IPS-11a (cell line): ENCODE results near the gene LOX.

Source experiments
- H3K4me3 ChIP-seq: one replicate; pipeline ENCODE4 v1.5.1; 2013; ENCODE audit warnings: low read depth, low read length, control low read depth

The LOX gene

GRCh38 chr5:122078116-122079110, at the start of gene LOX:
LOX (minus strand) TSS chr5:122078259; CDS start chr5:122077985, 274 bp downstream.
- peak within 1 kb of the TSS; percentile 56 for H3K4me3 ChIP-seq

- no peak overlapping the region for H3K4me3 ChIP-seq
These were observed 48.8 kb upstream of the LOX start for GRCh38 chr5:122126756-122127321.

GRCh38 chr5:122126177-122126755, 48.2 kb upstream of the LOX start:
- H3K4me3 ChIP-seq: no peak overlapping the region

GRCh38 chr5:122124766-122125165, 46.7 kb upstream of the LOX start:
- H3K4me3 ChIP-seq: no peak overlapping the region

- no peak overlapping the region for H3K4me3 ChIP-seq
These were observed 43.7 kb upstream of the LOX start for GRCh38 chr5:122121479-122122465.

GRCh38 chr5:122120957-122121356, 42.9 kb upstream of the LOX start:
- no peak overlapping the region for H3K4me3 ChIP-seq

- no peak overlapping the region for H3K4me3 ChIP-seq
These were observed 42.4 kb upstream of the LOX start for GRCh38 chr5:122120493-122120892.

GRCh38 chr5:122119205-122119604, 41.1 kb upstream of the LOX start:
- H3K4me3 ChIP-seq: no peak overlapping the region

- no peak overlapping the region for H3K4me3 ChIP-seq
These were observed 40.4 kb upstream of the LOX start for GRCh38 chr5:122118356-122118948.

GRCh38 chr5:122114501-122114900, 36.4 kb upstream of the LOX start:
- H3K4me3 ChIP-seq: no peak overlapping the region

GRCh38 chr5:122112733-122113558, 34.9 kb upstream of the LOX start:
- H3K4me3 ChIP-seq: no peak overlapping the region

- H3K4me3 ChIP-seq: no peak overlapping the region
These were observed 34.0 kb upstream of the LOX start for GRCh38 chr5:122112063-122112462.

GRCh38 chr5:122111460-122111859, 33.4 kb upstream of the LOX start:
- no peak overlapping the region for H3K4me3 ChIP-seq

GRCh38 chr5:122110987-122111386, 32.9 kb upstream of the LOX start:
- no peak overlapping the region for H3K4me3 ChIP-seq

GRCh38 chr5:122107016-122107415, 29.0 kb upstream of the LOX start:
- no peak overlapping the region for H3K4me3 ChIP-seq

- H3K4me3 ChIP-seq: no peak overlapping the region
These were observed 27.9 kb upstream of the LOX start for GRCh38 chr5:122105909-122106308.

GRCh38 chr5:122102825-122103224, 24.8 kb upstream of the LOX start:
- H3K4me3 ChIP-seq: no peak overlapping the region

- H3K4me3 ChIP-seq: no peak overlapping the region
These were observed 23.7 kb upstream of the LOX start for GRCh38 chr5:122101636-122102285.
